WTC11 (cell line): Measurements from ENCODE around the gene CRTC3. TPM values are rescaled to one million over a fixed set of nuclear protein-coding genes. Genes with fewer than 3 reads are reported as not detected.

ENCODE experiments used
- ATAC-seq: fragments of 200-7000 bp; cut with Tn5 transposase; 2 replicates; pipeline ENCODE4 v1.10.0; 2021; ENCODE audit warnings: mild to moderate bottlenecking, moderate library complexity
- CTCF ChIA-PET: fragments of 300-600 bp; sonication (Branson Sonifier 250); formaldehyde crosslinking; loops from one replicate; lab custom pipeline; 2021; ENCODE audit warnings: antibody characterized with exemption; lab: Charles Lee
- POLR2A ChIA-PET: fragments of 350-600 bp; sonication (Branson Sonifier 250); formaldehyde crosslinking; loops from one replicate; lab custom pipeline; 2021; ENCODE audit warnings: antibody characterized with exemption; lab: Charles Lee
- DNase-seq: peaks from one replicate; pipeline ENCODE4 v3.0.0; 2021; ENCODE audit warnings: low spot score
- H3K27ac Mint-ChIP-seq: 2 replicates; pipeline ENCODE4 v1.8.0; 2021; ENCODE audit warnings: mixed read lengths
- H3K27me3 Mint-ChIP-seq: 2 replicates; pipeline ENCODE4 v1.8.0; 2021; ENCODE audit warnings: low read depth, mild to moderate bottlenecking, moderate library complexity, mixed read lengths
- H3K36me3 Mint-ChIP-seq: 2 replicates; pipeline ENCODE4 v1.8.0; 2021; ENCODE audit warnings: mixed read lengths
- H3K4me1 Mint-ChIP-seq: 2 replicates; pipeline ENCODE4 v1.8.0; 2022; ENCODE audit warnings: mixed read lengths
- H3K4me3 Mint-ChIP-seq: 2 replicates; pipeline ENCODE4 v1.8.0; 2021; ENCODE audit warnings: mild to moderate bottlenecking, moderate library complexity, mixed read lengths
- H3K9me3 Mint-ChIP-seq: 2 replicates; pipeline ENCODE4 v1.8.0; 2021; ENCODE audit warnings: mixed read lengths
- ATF6 ChIP-seq: sonication (generic); formaldehyde crosslinking; IDR thresholded peaks from 2 replicates; pipeline ENCODE4 v1.8.1; 2023; ENCODE audit warnings: mild to moderate bottlenecking, missing genetic modification reagents
- CREB1 ChIP-seq: sonication (generic); formaldehyde crosslinking; IDR thresholded peaks from 2 replicates; pipeline ENCODE4 v1.8.0; 2023; ENCODE audit warnings: mild to moderate bottlenecking, missing genetic modification reagents
- FOXK1 ChIP-seq: sonication (generic); formaldehyde crosslinking; IDR thresholded peaks from 2 replicates; pipeline ENCODE4 v1.8.0; 2022; ENCODE audit warnings: mild to moderate bottlenecking, moderate library complexity, missing genetic modification reagents
- HMGXB4 ChIP-seq: sonication (generic); formaldehyde crosslinking; IDR thresholded peaks from 2 replicates; pipeline ENCODE4 v1.8.1; 2023; ENCODE audit warnings: mild to moderate bottlenecking, moderate library complexity, missing genetic modification reagents
- JAZF1 ChIP-seq: fragments of 250-450 bp; sonication (Bioruptor Pico); IDR thresholded peaks from 2 replicates; pipeline ENCODE4 v1.9.0; 2021; ENCODE audit warnings: moderate library complexity, mild to moderate bottlenecking, inconsistent platforms
- SMAD3 ChIP-seq: sonication (generic); formaldehyde crosslinking; IDR thresholded peaks from 2 replicates; pipeline ENCODE4 v1.8.0; 2022; ENCODE audit warnings: missing genetic modification reagents, mild to moderate bottlenecking, borderline replicate concordance
- ZBTB43 ChIP-seq: sonication (generic); formaldehyde crosslinking; IDR thresholded peaks from 2 replicates; pipeline ENCODE4 v1.8.1; 2023; ENCODE audit warnings: mild to moderate bottlenecking, missing genetic modification reagents
- total RNA-seq: library from RNA; stranded (reverse); gene quantifications from 3 replicates; pipeline ENCODE4 v1.2.3, GENCODE V29; 2021
- TF ChIP-seq, protein P1 (sequence below): sonication (generic); formaldehyde crosslinking; IDR thresholded peaks from 2 replicates; pipeline ENCODE4 v1.8.0; 2022; ENCODE audit warnings: missing genetic modification reagents
- TF ChIP-seq, protein P2 (sequence below): sonication (generic); formaldehyde crosslinking; IDR thresholded peaks from 2 replicates; pipeline ENCODE4 v1.8.0; 2022; ENCODE audit warnings: mild to moderate bottlenecking, missing genetic modification reagents
- TF ChIP-seq, protein P3 (sequence below): sonication (generic); formaldehyde crosslinking; IDR thresholded peaks from 2 replicates; pipeline ENCODE4 v1.8.0; 2023; ENCODE audit warnings: missing genetic modification reagents, mild to moderate bottlenecking, borderline replicate concordance
- TF ChIP-seq, protein P4 (sequence below): sonication (generic); formaldehyde crosslinking; conservative IDR thresholded peaks from 2 replicates; pipeline ENCODE4 v1.8.1; 2023; ENCODE audit warnings: mild to moderate bottlenecking, low read depth, missing genetic modification reagents, moderate library complexity

Gene CRTC3
- total RNA-seq, 1 experiment from 2014 or later, result 8.4 TPM

DNA sequence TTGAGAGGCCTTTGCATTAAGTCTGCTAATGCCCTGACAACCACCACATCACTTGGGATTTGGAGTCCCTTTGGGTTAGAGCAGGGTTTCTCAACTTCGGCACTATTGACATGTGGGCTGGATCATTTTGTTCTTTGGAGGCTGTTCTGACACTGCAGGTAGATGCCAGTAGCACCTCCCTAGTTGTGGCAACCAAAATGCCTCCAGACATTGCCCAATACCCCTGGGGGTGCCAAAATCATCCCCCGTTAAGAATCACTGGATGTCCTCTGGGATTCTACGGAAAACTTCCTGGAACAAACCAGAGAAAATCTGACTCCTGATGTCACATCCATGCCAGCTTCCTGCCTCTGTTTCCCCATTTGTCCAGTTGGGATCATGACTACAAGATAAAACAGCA is 150.2 kb downstream of the CRTC3 start (continued):
- TF ChIP-seq ATF6 (no peak), JAZF1 (CRISPR knock-in tag) (no peak)

- CTCF ChIA-PET, result no interaction called here
- Mint-ChIP-seq H3K36me3 (no peaks in the 10 kb centered on the region), H3K4me3 (no peak overlapping the region), H3K9me3 (no peaks in the 10 kb centered on the region; the same call in 1 of the 2 replicates), H3K27me3 (no peaks in the 10 kb centered on the region), H3K27ac (no peak overlapping the region), H3K4me1 (0 out of 2 replicates have a peak, but pooled peaks cover 3% of the 10 kb centered on the region)
- POLR2A ChIA-PET, result no interaction called here
- no peak for TF ChIP-seq ZBTB43 (CRISPR knock-in tag)
- TF ChIP-seq, protein P1, sequence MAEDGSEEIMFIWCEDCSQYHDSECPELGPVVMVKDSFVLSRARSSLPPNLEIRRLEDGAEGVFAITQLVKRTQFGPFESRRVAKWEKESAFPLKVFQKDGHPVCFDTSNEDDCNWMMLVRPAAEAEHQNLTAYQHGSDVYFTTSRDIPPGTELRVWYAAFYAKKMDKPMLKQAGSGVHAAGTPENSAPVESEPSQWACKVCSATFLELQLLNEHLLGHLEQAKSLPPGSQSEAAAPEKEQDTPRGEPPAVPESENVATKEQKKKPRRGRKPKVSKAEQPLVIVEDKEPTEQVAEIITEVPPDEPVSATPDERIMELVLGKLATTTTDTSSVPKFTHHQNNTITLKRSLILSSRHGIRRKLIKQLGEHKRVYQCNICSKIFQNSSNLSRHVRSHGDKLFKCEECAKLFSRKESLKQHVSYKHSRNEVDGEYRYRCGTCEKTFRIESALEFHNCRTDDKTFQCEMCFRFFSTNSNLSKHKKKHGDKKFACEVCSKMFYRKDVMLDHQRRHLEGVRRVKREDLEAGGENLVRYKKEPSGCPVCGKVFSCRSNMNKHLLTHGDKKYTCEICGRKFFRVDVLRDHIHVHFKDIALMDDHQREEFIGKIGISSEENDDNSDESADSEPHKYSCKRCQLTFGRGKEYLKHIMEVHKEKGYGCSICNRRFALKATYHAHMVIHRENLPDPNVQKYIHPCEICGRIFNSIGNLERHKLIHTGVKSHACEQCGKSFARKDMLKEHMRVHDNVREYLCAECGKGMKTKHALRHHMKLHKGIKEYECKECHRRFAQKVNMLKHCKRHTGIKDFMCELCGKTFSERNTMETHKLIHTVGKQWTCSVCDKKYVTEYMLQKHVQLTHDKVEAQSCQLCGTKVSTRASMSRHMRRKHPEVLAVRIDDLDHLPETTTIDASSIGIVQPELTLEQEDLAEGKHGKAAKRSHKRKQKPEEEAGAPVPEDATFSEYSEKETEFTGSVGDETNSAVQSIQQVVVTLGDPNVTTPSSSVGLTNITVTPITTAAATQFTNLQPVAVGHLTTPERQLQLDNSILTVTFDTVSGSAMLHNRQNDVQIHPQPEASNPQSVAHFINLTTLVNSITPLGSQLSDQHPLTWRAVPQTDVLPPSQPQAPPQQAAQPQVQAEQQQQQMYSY (CRISPR knock-in tag), result no peak
- TF ChIP-seq CREB1 (CRISPR knock-in tag), result no peak
- TF ChIP-seq, protein P2, sequence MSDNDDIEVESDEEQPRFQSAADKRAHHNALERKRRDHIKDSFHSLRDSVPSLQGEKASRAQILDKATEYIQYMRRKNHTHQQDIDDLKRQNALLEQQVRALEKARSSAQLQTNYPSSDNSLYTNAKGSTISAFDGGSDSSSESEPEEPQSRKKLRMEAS (CRISPR knock-in tag), result no peak
- no peak for TF ChIP-seq HMGXB4 (CRISPR knock-in tag)
- TF ChIP-seq, protein P3, sequence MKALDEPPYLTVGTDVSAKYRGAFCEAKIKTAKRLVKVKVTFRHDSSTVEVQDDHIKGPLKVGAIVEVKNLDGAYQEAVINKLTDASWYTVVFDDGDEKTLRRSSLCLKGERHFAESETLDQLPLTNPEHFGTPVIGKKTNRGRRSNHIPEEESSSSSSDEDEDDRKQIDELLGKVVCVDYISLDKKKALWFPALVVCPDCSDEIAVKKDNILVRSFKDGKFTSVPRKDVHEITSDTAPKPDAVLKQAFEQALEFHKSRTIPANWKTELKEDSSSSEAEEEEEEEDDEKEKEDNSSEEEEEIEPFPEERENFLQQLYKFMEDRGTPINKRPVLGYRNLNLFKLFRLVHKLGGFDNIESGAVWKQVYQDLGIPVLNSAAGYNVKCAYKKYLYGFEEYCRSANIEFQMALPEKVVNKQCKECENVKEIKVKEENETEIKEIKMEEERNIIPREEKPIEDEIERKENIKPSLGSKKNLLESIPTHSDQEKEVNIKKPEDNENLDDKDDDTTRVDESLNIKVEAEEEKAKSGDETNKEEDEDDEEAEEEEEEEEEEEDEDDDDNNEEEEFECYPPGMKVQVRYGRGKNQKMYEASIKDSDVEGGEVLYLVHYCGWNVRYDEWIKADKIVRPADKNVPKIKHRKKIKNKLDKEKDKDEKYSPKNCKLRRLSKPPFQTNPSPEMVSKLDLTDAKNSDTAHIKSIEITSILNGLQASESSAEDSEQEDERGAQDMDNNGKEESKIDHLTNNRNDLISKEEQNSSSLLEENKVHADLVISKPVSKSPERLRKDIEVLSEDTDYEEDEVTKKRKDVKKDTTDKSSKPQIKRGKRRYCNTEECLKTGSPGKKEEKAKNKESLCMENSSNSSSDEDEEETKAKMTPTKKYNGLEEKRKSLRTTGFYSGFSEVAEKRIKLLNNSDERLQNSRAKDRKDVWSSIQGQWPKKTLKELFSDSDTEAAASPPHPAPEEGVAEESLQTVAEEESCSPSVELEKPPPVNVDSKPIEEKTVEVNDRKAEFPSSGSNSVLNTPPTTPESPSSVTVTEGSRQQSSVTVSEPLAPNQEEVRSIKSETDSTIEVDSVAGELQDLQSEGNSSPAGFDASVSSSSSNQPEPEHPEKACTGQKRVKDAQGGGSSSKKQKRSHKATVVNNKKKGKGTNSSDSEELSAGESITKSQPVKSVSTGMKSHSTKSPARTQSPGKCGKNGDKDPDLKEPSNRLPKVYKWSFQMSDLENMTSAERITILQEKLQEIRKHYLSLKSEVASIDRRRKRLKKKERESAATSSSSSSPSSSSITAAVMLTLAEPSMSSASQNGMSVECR, result no peak
- TF ChIP-seq, protein P4, sequence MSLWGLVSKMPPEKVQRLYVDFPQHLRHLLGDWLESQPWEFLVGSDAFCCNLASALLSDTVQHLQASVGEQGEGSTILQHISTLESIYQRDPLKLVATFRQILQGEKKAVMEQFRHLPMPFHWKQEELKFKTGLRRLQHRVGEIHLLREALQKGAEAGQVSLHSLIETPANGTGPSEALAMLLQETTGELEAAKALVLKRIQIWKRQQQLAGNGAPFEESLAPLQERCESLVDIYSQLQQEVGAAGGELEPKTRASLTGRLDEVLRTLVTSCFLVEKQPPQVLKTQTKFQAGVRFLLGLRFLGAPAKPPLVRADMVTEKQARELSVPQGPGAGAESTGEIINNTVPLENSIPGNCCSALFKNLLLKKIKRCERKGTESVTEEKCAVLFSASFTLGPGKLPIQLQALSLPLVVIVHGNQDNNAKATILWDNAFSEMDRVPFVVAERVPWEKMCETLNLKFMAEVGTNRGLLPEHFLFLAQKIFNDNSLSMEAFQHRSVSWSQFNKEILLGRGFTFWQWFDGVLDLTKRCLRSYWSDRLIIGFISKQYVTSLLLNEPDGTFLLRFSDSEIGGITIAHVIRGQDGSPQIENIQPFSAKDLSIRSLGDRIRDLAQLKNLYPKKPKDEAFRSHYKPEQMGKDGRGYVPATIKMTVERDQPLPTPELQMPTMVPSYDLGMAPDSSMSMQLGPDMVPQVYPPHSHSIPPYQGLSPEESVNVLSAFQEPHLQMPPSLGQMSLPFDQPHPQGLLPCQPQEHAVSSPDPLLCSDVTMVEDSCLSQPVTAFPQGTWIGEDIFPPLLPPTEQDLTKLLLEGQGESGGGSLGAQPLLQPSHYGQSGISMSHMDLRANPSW (CRISPR knock-in tag), result no peak
- TF ChIP-seq FOXK1 (CRISPR knock-in tag), result no peak
- no peak for TF ChIP-seq SMAD3 (CRISPR knock-in tag)
- no peak for TF ChIP-seq JAZF1 (CRISPR knock-in tag)
- DNase-seq (no peak), ATAC-seq (no peak)
Observed at GRCh38 chr15:90680371-90680935, 150.7 kb downstream of the CRTC3 start.
